Loucy (cell line): Measurements from ENCODE around the gene TBRG1.

Experiments
- CTCF ChIP-seq: fragments of 200-600 bp; sonication (generic); conservative IDR thresholded peaks from 2 replicates; pipeline ENCODE4 v1.5.1; 2014; ENCODE audit warnings: mild to moderate bottlenecking, antibody characterized with exemption, low read length
- EZH2phosphoT487 ChIP-seq: fragments of 200-600 bp; IDR thresholded peaks from 2 replicates; pipeline ENCODE4 v1.6.1; 2018; ENCODE audit warnings: antibody characterized with exemption, mild to moderate bottlenecking, moderate library complexity, borderline replicate concordance

- TF ChIP-seq CTCF, result no peak
- no peak for TF ChIP-seq EZH2phosphoT487
Observed at GRCh38 chr11:124591430-124591829, 31.2 kb upstream of the TBRG1 start.
